ENCODE results near the gene DNAI2.

DNA sequence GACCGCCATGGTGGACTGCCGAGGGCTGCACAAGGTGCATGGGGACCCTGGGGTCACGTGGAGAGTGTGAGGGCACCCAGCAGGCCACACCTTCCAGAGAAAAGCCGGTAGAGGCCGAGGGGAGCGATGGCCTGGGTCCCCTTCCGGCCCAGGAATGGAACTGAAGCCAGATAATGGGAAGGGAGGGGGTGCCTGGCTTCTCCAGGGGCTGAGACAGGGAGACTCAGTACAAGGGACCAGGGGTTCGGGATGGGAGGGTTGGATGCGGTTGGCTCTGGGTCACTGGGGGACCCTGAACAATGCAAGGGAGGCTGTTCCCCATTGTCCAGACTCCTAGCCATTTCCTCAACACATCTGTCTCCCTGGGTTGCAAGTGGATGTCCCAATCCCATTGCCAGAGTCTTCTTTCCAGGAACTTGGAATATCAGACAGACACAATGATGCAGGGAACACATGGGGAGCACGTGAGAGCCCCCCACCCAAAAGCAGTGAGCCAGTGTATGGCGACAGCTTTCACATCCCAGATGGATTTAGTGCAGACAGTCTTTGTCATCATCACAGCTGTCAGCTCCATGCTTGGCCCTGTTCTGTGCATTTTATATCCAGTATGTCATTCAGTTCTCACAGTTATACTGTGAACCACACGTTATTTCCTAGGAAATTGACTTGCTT, 23.6 kb upstream of the DNAI2 start:
- TF ChIP-seq, protein P1, sequence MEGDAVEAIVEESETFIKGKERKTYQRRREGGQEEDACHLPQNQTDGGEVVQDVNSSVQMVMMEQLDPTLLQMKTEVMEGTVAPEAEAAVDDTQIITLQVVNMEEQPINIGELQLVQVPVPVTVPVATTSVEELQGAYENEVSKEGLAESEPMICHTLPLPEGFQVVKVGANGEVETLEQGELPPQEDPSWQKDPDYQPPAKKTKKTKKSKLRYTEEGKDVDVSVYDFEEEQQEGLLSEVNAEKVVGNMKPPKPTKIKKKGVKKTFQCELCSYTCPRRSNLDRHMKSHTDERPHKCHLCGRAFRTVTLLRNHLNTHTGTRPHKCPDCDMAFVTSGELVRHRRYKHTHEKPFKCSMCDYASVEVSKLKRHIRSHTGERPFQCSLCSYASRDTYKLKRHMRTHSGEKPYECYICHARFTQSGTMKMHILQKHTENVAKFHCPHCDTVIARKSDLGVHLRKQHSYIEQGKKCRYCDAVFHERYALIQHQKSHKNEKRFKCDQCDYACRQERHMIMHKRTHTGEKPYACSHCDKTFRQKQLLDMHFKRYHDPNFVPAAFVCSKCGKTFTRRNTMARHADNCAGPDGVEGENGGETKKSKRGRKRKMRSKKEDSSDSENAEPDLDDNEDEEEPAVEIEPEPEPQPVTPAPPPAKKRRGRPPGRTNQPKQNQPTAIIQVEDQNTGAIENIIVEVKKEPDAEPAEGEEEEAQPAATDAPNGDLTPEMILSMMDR (IDR thresholded peaks at IDR 0.05), result no peak
- TF ChIP-seq POLR2A (IDR thresholded peaks at IDR 0.05), result no peak

Data from testis (tissue), 2 donors.